Embryonic facial prominence (tissue), 1 donor: ENCODE measurements around the gene ACAP3.

Source experiments
- DNase-seq: peaks from one replicate; pipeline ENCODE4 v3.0.0-alpha.2; 2016; ENCODE audit errors: extremely low spot score

The ACAP3 gene

DNA sequence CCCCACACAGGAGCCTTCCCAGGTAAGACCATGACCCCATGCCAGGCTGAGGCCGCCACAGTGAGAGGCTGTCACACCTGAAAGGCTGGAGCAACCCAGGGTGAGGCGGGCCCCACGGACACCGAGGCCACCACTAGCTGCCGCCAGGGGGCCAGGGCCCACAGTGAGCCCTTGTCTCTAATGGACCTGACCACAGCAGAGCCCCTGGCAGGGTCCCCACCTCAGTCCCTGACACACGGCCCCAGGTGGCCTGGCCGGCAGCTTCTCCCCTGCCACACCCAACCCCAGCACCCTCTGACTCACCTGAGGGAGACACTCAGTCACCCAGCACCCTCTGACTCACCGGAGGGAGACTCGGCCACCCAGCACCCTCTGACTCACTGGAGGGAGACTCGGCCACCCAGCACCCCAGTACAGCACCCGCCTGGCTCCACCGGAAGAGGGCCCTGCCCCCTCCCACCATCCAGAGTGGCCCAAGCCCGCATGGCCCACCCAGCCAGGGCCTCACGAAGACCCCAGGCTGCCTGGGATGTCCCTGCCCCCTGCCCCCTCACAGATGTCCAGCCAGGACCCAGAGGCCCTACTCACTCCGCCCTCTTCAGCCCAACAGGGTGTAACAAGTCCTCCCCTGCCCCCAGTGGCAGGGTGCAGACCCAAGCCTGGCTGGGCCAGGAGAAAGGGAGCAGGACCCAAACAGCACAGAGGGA lies 37.1 kb upstream of the ACAP3 start:
- no peak for DNase-seq

DNA sequence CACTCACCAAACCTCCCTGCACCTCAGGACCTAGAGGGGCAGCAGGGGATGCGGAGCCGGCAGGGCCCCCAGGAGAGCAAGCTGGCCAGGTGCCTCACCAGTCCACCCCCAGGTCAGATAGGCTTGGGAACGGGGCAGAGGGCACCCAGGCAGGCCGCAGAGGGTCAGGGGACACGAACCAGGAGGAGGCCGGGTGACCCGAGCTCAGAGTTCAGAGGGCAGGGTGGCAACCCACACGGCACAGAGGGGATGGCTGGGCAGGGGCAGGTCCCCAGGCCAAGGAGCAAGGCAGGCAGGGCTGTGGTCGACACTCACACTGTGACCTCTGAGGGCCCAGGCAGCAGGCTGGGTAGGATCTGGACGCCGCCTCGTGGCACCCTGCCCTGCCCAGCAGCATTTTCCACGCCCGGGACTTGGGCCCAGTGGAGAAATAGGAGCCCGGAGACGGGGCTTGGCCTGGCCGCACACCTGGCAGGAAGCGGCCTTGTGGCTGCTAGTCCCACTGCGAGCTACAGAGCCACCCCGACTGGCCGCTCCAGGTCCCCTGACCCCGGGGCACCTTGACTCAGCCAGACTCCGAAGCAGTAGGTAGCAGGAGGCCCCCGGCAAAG lies 36.2 kb upstream of the ACAP3 start:
- DNase-seq = no peak

DNA sequence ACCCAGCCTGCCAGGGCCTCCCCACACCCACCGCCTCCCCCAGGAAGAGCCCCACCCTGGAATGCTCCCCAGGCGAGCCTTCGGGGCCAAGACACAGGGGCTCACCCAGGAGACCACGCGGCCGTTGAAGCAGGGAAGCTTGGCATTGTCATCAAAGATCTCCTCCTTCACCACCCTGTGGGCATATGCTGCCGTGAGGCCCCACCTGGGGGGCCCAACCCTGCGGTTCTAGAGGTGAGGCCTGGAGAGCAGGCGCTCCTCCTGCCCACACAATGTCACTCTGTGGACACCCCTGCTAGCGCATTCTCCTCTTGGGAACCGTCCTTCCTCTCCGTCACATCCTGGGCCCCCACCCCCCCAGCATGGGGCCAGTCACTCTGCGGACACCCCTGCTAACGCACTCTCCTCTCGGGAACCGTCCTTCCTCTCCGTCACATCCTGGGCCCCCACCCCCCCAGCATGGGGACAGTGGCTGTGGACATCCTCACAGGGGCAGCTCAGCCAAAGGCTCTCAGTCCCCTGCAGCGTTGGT lies 34.9 kb upstream of the ACAP3 start:
- DNase-seq = no peak

DNA sequence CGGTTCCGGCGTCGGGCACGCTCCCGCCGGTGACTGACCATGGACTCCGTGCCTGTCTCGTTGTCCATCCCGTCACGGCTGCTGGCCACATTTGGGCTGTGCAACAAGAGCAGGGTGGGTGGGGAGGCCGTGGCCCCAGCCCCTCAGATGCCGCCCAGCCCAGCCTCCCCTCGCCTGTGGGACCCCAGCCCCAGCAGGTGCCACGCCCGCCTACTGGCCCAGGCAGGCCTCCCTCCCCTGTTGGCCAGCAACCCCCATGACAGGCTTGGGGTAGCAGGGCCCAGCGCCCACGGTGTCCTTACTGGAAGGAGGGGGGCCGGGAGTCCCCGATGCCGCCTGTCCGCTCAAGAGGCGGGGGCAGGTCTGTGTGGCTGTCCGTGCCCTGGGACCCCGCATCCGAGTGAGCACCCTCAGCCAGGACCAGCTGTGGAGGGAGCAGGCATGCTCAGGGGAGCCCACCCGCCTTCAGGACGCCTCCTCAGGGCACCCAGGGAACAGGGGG lies 34.4 kb upstream of the ACAP3 start:
- DNase-seq = no peak

DNA sequence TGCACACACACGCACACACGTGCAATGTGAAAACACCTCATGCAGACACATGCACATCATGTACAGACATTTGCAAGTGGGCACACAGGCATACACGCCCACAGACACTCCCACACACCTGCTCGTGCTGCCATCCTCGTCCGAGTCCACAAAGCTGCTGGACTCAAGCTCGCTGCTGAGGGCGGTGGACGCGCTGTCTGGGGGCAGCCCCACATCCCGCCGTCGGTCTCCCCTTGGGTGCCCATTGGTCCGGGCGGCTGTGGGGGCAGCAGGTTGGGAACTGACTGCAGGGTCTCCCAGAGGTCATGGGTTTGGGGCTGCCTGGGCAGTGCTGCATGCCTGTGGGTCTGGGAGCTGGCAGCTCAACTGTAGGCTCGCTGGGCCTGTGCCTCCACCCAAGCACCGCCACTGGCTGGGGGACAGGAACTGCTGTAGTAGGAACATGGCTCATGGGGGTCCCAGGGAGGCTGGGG lies 33.9 kb upstream of the ACAP3 start:
- DNase-seq = no peak

DNA sequence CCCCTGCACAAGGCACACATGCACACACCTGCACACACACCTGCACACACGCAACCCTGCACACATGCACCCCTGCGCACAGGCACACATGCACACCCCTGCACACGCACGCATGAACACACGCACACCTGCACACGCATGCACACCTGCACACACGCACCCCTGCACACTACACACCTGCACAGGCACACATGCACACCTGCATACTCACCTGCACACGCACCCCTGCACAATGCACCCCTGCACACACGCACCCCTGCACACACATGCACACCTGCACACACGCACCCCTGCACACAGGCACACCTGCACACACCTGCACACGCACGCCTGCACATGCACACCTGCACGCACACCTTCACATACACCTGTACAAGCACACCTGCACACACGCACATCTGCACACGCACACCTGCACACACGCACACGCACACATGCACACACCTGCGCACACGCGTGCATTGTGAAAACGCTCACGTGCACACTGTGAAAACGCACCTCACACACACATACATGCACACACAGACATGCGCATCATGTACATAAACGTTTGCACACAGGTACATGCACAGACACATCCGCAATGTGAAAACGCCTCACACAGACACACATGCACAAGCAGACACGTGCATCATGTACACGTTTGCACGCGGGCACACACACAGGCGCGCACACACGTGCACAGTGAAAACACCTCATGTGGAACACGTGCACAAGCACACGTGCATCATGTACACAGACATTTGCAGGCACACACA lies 33.2 kb upstream of the ACAP3 start:
- no peak for DNase-seq

DNA sequence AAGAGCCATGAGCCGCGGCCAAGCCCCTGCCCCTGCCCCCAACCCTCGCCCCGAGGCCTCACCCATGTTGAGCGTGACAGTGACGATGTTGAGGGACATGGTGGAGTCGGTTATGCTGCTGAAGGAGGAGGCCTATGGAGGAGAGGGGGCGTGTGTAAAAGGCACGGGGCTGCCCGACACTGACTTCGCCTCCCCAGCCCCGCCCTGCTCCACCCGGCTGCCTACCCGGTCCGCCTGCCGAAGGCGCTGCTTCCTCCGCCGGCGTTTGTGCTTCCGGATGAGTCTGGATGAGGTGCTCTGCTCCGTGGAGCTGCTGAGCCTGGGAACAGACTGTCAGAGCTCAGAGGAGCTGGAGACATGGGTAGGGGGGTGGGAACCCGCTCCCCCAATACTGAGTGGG lies 32.5 kb upstream of the ACAP3 start:
- DNase-seq = no peak

DNA sequence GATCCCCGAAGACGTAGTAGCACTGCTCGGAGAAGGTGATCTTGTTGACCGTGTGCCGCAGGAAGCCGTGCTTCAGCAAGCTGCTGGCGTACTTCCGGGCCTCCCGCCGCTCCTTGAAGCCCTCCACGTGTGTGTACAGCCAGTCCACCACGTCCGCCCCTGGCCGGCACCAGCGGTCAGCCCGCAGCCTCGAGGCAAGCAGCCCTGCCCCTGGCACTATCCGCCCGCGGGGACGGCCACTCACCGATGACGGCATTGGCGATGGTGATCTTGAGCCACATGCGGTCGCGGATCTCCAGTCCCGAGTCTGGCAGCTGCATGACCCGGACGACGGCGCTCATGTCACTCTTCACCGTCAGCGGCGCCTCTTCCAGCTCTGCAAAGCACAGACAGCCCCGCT lies 30.5 kb upstream of the ACAP3 start:
- DNase-seq = no peak

DNA sequence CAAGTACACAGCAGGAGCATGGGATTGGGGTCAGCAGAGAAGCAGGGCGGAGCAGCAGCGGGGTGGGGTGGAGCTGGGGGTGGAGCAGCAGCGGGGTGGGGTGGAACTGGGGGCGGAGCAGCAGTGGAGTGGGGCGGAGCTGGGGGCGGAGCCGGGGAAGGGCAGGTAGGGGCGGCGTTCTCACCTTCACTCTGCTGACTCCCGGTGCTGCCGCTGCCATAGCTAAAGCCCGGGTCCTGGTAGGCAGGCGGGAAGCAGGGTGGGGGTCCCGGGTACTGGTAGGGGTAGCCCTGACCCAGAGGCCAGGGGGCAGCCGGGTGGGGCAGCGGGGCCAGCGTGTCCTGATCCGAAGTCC lies 30.0 kb upstream of the ACAP3 start:
- DNase-seq = no peak

DNA sequence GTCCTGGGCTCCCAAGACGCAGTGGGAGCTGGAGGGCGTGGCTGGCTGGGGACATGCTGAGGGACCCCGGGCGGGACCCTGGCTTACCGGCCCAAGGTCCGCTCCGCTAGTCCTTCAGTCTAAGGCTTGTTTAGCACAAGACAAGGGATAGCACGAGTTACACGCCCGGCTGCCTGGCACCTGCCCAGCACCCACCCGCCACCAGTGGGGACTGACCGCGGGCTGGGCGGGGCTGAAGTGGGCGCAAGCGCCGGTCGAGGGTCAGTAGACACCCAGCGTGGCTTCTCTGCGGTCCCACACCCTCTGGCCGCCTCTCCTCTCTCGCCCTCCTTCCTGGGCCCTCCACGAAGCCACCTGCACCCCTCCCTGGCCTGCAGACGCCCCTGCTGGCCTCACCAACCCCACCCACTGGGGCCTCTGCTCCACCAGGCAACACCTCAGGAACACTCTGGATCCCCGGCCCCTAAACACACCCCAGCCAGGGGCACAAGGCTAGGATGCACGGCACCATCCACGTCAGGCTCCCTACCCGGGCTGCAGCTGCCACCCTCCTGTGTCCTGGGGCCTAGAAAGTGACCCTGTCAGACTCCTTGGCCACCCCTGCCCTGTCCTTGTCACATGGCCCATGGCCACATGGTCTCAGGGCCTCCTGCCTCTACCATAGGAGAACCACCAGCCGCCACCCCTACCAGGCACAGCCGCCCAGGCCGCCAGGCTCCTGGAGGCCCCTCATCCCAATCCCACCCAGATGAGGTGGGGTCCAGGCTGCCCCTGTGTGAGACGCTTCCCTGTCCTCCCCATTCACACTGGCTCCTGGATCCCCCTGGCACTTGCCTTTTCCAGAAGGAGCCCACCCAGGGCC lies 29.4 kb upstream of the ACAP3 start:
- no peak for DNase-seq

DNA sequence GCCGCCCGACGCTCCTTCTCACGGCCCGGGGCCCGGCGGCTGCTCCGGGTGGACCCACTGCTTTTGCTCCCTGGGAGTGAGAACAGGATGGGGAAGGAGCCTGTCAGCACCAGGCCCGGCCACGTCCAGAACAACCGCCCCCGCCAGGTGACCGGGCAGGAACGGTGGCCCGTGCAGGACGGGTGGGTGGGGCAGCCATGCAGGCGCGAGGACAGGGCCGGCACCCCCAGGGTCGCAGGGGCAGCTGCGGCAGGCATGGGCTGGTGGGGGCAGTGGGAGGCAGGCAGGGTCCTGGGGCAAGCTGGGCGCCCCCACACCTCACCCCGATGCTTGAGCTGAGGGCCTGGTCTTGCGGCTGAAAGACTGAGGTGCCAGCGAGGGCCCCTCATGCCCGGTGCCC lies 28.7 kb upstream of the ACAP3 start:
- DNase-seq = no peak

DNA sequence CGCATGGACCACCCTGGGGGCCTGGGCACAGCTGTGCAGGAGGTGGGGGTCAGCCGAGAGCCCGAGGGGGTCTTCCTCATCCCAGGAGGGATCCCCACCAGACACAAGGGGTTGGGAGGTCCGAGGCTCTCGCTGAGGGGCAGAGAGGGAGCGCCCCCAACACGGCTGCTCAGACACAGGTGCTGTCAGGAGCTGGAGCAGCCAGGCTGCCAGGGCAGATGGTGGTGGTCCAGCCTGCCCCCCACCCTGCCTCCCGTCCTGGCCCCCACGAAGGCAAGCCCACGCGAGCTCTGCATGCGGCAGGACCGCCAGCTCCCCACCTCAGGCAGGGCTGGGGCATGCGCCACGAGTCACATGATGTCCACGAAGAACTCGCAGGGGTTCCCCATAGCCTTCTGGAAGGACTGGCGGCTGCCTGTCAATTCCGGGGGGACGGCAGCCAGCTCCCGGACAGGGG lies 28.1 kb upstream of the ACAP3 start:
- DNase-seq = no peak

DNA sequence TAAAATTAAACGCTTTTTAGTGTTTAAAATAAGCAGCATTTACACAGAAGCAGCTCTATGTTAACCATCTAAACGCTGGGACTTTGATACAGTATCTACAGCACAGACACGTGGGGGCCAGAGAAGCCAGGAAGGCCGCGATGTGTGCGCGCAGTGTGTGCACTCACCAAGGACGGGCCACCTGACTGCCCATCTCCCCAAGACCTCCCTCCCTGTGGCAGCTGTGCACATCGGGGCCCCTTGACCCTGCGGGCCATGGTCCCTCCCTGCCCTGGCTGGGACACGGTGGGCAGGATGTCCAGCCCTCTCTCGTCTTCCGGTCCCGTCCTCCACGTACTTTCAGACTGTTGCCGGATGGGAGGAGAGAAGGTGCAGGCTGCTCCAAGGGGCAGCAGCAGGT lies 27.6 kb upstream of the ACAP3 start:
- no peak for DNase-seq

DNA sequence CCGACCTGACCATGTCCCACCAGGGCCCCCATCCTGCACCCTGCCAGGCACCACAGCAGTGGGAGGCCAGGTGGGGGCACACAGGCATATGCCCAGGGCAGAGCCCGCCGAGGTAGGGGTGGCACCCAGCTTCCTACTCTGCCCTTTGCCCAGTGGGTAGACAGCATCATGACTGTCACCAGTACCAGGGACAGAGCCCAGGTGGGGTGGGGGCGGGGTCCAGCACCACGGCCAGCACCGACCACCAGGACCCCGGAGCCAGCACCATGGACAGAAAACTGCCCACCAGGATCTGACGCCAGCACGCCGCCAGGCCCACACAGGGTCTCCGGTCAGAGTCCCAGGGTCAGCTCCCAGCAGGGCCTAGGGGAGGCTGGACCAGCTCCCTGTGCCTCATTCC lies 27.1 kb upstream of the ACAP3 start:
- no peak for DNase-seq

DNA sequence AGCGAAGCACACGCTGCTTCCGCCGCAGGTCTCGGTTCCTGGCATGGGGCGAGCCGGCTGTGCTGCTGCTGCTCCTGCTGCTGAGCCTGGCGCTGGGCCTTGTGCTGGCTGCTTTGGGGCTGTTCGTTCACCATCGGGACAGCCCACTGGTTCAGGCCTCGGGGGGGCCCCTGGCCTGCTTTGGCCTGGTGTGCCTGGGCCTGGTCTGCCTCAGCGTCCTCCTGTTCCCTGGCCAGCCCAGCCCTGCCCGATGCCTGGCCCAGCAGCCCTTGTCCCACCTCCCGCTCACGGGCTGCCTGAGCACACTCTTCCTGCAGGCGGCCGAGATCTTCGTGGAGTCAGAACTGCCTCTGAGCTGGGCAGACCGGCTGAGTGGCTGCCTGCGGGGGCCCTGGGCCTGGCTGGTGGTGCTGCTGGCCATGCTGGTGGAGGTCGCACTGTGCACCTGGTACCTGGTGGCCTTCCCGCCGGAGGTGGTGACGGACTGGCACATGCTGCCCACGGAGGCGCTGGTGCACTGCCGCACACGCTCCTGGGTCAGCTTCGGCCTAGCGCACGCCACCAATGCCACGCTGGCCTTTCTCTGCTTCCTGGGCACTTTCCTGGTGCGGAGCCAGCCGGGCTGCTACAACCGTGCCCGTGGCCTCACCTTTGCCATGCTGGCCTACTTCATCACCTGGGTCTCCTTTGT lies 26.0 kb upstream of the ACAP3 start:
- no peak for DNase-seq

DNA sequence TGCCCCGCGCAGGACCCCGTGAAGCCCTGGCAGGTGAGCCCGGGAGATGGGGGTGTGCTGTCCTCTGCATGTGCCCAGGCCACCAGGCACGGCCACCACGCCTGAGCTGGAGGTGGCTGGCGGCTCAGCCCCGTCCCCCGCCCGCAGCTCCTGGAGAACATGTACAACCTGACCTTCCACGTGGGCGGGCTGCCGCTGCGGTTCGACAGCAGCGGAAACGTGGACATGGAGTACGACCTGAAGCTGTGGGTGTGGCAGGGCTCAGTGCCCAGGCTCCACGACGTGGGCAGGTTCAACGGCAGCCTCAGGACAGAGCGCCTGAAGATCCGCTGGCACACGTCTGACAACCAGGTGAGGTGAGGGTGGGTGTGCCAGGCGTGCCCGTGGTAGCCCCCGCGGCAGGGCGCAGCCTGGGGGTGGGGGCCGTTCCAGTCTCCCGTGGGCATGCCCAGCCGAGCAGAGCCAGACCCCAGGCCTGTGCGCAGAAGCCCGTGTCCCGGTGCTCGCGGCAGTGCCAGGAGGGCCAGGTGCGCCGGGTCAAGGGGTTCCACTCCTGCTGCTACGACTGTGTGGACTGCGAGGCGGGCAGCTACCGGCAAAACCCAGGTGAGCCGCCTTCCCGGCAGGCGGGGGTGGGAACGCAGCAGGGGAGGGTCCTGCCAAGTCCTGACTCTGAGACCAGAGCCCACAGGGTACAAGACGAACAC lies 25.2 kb upstream of the ACAP3 start:
- DNase-seq = no peak

DNA sequence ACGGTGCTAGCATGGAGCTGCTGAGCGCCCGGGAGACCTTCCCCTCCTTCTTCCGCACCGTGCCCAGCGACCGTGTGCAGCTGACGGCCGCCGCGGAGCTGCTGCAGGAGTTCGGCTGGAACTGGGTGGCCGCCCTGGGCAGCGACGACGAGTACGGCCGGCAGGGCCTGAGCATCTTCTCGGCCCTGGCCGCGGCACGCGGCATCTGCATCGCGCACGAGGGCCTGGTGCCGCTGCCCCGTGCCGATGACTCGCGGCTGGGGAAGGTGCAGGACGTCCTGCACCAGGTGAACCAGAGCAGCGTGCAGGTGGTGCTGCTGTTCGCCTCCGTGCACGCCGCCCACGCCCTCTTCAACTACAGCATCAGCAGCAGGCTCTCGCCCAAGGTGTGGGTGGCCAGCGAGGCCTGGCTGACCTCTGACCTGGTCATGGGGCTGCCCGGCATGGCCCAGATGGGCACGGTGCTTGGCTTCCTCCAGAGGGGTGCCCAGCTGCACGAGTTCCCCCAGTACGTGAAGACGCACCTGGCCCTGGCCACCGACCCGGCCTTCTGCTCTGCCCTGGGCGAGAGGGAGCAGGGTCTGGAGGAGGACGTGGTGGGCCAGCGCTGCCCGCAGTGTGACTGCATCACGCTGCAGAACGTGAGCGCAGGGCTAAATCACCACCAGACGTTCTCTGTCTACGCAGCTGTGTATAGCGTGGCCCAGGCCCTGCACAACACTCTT lies 24.5 kb upstream of the ACAP3 start:
- DNase-seq = no peak

DNA sequence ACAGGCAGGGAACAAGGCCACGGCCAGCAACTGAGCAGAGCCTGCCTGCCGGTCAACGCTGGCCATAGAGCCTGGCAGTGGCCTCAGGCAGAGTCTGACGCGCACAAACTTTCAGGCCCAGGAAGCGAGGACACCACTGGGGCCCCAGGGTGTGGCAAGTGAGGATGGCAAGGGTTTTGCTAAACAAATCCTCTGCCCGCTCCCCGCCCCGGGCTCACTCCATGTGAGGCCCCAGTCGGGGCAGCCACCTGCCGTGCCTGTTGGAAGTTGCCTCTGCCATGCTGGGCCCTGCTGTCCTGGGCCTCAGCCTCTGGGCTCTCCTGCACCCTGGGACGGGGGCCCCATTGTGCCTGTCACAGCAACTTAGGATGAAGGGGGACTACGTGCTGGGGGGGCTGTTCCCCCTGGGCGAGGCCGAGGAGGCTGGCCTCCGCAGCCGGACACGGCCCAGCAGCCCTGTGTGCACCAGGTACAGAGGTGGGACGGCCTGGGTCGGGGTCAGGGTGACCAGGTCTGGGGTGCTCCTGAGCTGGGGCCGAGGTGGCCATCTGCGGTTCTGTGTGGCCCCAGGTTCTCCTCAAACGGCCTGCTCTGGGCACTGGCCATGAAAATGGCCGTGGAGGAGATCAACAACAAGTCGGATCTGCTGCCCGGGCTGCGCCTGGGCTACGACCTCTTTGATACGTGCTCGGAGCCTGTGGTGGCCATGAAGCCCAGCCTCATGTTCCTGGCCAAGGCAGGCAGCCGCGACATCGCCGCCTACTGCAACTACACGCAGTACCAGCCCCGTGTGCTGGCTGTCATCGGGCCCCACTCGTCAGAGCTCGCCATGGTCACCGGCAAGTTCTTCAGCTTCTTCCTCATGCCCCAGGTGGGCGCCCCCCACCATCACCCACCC lies 23.6 kb upstream of the ACAP3 start, which contains the start of gene TAS1R3:
Gene TAS1R3, plus strand, starts transcription at position 213 of the 898 bp plus-strand sequence. Its CDS starts 66 bp downstream, at position 279.
- no peak for DNase-seq
